GM23338 (cell line): ENCODE measurements around the gene VAT1. TPM values are rescaled to one million over a fixed set of nuclear protein-coding genes. Genes with fewer than 3 reads are reported as not detected.

ENCODE experiments used
- ATAC-seq: fragments of 200-7000 bp; cut with Tn5 transposase; 3 replicates; pipeline ENCODE4 v1.9.1; 2020
- DNase-seq: peaks from one replicate; pipeline ENCODE4 v3.0.0-alpha.2; 2015; ENCODE audit warnings: low spot score
- H2AFZ ChIP-seq: fragments of 200-600 bp; sonication (generic); 2 replicates; pipeline ENCODE4 v1.8.0; 2016; ENCODE audit warnings: antibody characterized with exemption, mild to moderate bottlenecking, moderate library complexity
- H3F3A ChIP-seq: fragments of 200-600 bp; sonication (generic); replicated peaks from 2 replicates; pipeline ENCODE4 v1.8.0; 2017; ENCODE audit warnings: antibody characterized with exemption, mixed run types, low read depth
- H3K27ac ChIP-seq: fragments of 200-600 bp; sonication (generic); 2 replicates; pipeline ENCODE4 v1.6.1; 2016; ENCODE audit warnings: low read depth
- H3K27me3 ChIP-seq: fragments of 200-600 bp; sonication (generic); 2 replicates; pipeline ENCODE4 v1.8.0; 2016; ENCODE audit warnings: mild to moderate bottlenecking, mixed run types, moderate library complexity; ENCODE audit not compliant: insufficient read depth
- H3K36me3 ChIP-seq: fragments of 200-600 bp; sonication (generic); 2 replicates; pipeline ENCODE4 v1.8.0; 2016; ENCODE audit warnings: mild to moderate bottlenecking; ENCODE audit not compliant: insufficient read depth
- H3K4me1 ChIP-seq: fragments of 200-600 bp; sonication (generic); 2 replicates; pipeline ENCODE4 v1.8.0; 2016; ENCODE audit warnings: mild to moderate bottlenecking, moderate library complexity; ENCODE audit not compliant: insufficient read depth
- H3K4me2 ChIP-seq: fragments of 200-600 bp; sonication (generic); 2 replicates; pipeline ENCODE4 v1.7.1; 2017; ENCODE audit warnings: mixed run types
- H3K4me3 ChIP-seq: fragments of 200-600 bp; sonication (generic); 2 replicates; pipeline ENCODE4 v1.6.1; 2016; ENCODE audit warnings: mixed run types
- H3K79me2 ChIP-seq: fragments of 200-600 bp; sonication (generic); replicated peaks from 2 replicates; pipeline ENCODE4 v1.8.0; 2017; ENCODE audit warnings: mild to moderate bottlenecking; ENCODE audit not compliant: insufficient read depth
- H3K9me2 ChIP-seq: fragments of 200-600 bp; sonication (generic); 2 replicates; pipeline ENCODE4 v1.8.0; 2017; ENCODE audit not compliant: insufficient read depth
- H4K20me1 ChIP-seq: fragments of 200-600 bp; sonication (generic); replicated peaks from 2 replicates; pipeline ENCODE4 v1.8.0; 2017; ENCODE audit warnings: mild to moderate bottlenecking; ENCODE audit not compliant: insufficient read depth
- H3K27ac Mint-ChIP-seq: 2 replicates; pipeline ENCODE4 v1.8.0; 2020; ENCODE audit warnings: inconsistent platforms, mild to moderate bottlenecking, moderate library complexity, mixed read lengths
- H3K27me3 Mint-ChIP-seq: 3 replicates; pipeline ENCODE4 v1.8.0; 2022; ENCODE audit warnings: low read depth, mild to moderate bottlenecking, moderate library complexity, mixed read lengths, inconsistent platforms; ENCODE audit not compliant: insufficient read depth, poor library complexity
- H3K36me3 Mint-ChIP-seq: 3 replicates; pipeline ENCODE4 v1.8.0; 2021; ENCODE audit warnings: low read depth, mild to moderate bottlenecking, inconsistent platforms, moderate library complexity, mixed read lengths
- H3K4me1 Mint-ChIP-seq: 3 replicates; pipeline ENCODE4 v1.8.0; 2020; ENCODE audit warnings: mild to moderate bottlenecking, inconsistent platforms, mixed read lengths
- H3K4me3 Mint-ChIP-seq: 3 replicates; pipeline ENCODE4 v1.8.0; 2021; ENCODE audit warnings: moderate library complexity, mild to moderate bottlenecking, inconsistent platforms, mixed read lengths
- H3K9me3 Mint-ChIP-seq: 3 replicates; pipeline ENCODE4 v1.8.0; 2020; ENCODE audit warnings: moderate library complexity, mild to moderate bottlenecking, inconsistent platforms, mixed read lengths
- CTCF ChIP-seq, 2 experiments: fragments of 200-600 bp in 1 of 2; sonication (generic) in 1 of 2; conservative IDR thresholded peaks; 2 replicates each; pipeline versions ENCODE4 v1.5.1 to v1.6.1; 2016 to 2017; ENCODE audit warnings: antibody characterized with exemption in 2 of 2, low read depth in 2 of 2, mild to moderate bottlenecking in 2 of 2, moderate library complexity in 1 of 2
- EZH2phosphoT487 ChIP-seq: fragments of 200-600 bp; sonication (generic); IDR thresholded peaks from one replicate; pipeline ENCODE4 v1.8.1; 2018; ENCODE audit warnings: antibody characterized with exemption; ENCODE audit not compliant: unreplicated experiment
- JUNB ChIP-seq: IDR thresholded peaks from one replicate; pipeline ENCODE4 v1.6.1; 2016; ENCODE audit warnings: antibody characterized with exemption; ENCODE audit not compliant: unreplicated experiment
- NANOG ChIP-seq: IDR thresholded peaks from 2 replicates; pipeline ENCODE4 v1.6.1; 2016; ENCODE audit warnings: antibody characterized with exemption, borderline replicate concordance
- POLR2AphosphoS5 ChIP-seq: IDR thresholded peaks from 2 replicates; pipeline ENCODE4 v1.6.1; 2016; ENCODE audit warnings: antibody characterized with exemption, low read depth
- REST ChIP-seq: IDR thresholded peaks from one replicate; pipeline ENCODE4 v1.6.1; 2018; ENCODE audit warnings: antibody characterized with exemption; ENCODE audit not compliant: unreplicated experiment
- STAT1 ChIP-seq: IDR thresholded peaks from one replicate; pipeline ENCODE4 v1.6.1; 2016; ENCODE audit warnings: antibody characterized with exemption; ENCODE audit not compliant: unreplicated experiment
- ZNF114 ChIP-seq: fragments of 250-450 bp; sonication (Bioruptor Pico); IDR thresholded peaks from 2 replicates; pipeline ENCODE4 v1.5.0; 2020; ENCODE audit warnings: mild to moderate bottlenecking, moderate library complexity
- ZNF331 ChIP-seq: fragments of 250-450 bp; sonication (Bioruptor Pico); IDR thresholded peaks from 2 replicates; pipeline ENCODE4 v1.5.0; 2020; ENCODE audit warnings: low read depth, mild to moderate bottlenecking, moderate library complexity
- ZNF462 ChIP-seq: fragments of 250-450 bp; sonication (Bioruptor Pico); IDR thresholded peaks from 2 replicates; pipeline ENCODE4 v1.5.0; 2020; ENCODE audit warnings: mild to moderate bottlenecking, moderate library complexity
- polyA plus RNA-seq: library from polyadenylated mRNA; unstranded; fragments of >200 nt; fragmentation: Nextera tagmentation; extraction: Ambion mirVana; gene quantifications from 2 replicates; pipeline ENCODE4 v1.2.1, GENCODE V29; 2016
- total RNA-seq: library from RNA; depleted of rRNA; stranded (reverse); fragments of >200 nt; shearing (Covaris generic); gene quantifications from 2 replicates; pipeline ENCODE4 v1.2.3, GENCODE V29; 2014

The VAT1 gene
- total and polyA plus RNA-seq, 2 experiments from 2014 or later, result 233 to 300 TPM

- H3K27ac Mint-ChIP-seq, result peak overlapping the region; percentile 67; the same call in 1 of the 2 replicates
- no peak overlapping the region for H3K4me3 Mint-ChIP-seq
Observed at GRCh38 chr17:43011728-43012472, 10.3 kb downstream of the VAT1 start.

More at GRCh38 chr17:43011728-43012472, 10.3 kb downstream of the VAT1 start:
- H3K27me3 Mint-ChIP-seq, result peaks cover 5% of the 10 kb centered on the region
- Histone ChIP-seq H3K9me2 (no peaks in the 10 kb centered on the region), H3K36me3 (peaks cover 6% of the 10 kb centered on the region; the same call in 1 of the 2 replicates), H3K27ac (no peak overlapping the region), H2AFZ (no peak overlapping the region), H3K79me2 (no peaks in the 10 kb centered on the region), H3K4me3 (no peak overlapping the region), H3F3A (no peaks in the 10 kb centered on the region), H4K20me1 (no peaks in the 10 kb centered on the region), H3K4me2 (no peak overlapping the region), H3K27me3 (no peaks in the 10 kb centered on the region), H3K4me1 (peaks cover 12% of the 10 kb centered on the region)
- DNase-seq (no peak), ATAC-seq (no peak)
- H3K36me3 Mint-ChIP-seq, result peaks cover 26% of the 10 kb centered on the region
- no peaks in the 10 kb centered on the region for H3K9me3 Mint-ChIP-seq
- TF ChIP-seq EZH2phosphoT487 (no peak), JUNB (no peak), NANOG (no peak), ZNF462 (CRISPR knock-in tag) (no peak), REST (no peak), CTCF (conservative IDR thresholded peaks at IDR 0.05; ENCODE audit: low read depth in 2 of 2) (no peak), ZNF331 (CRISPR knock-in tag) (no peak), ZNF114 (CRISPR knock-in tag) (no peak), STAT1 (no peak), POLR2AphosphoS5 (no peak)
- peaks cover 35% of the 10 kb centered on the region for H3K4me1 Mint-ChIP-seq
